Thyroid gland (tissue), 4 donors: Measurements from ENCODE around the gene PSAP.

Experiments
- POLR2A ChIP-seq, 2 donors: fragments of 450-650 bp; IDR thresholded peaks; one replicate each; pipeline ENCODE4 v1.6.1; 2017; ENCODE audit warnings: antibody characterized with exemption in 2 of 2, mild to moderate bottlenecking in 2 of 2, moderate library complexity in 1 of 2
- TF ChIP-seq, protein P1 (sequence below), 6 experiments: fragments of 200-600 bp in 3 of 6; fragments of 450-650 bp in 3 of 6; sonication (generic) in 3 of 6; IDR thresholded peaks; one replicate each; pipeline ENCODE4 v1.5.1; 2016 to 2019; ENCODE audit warnings: antibody characterized with exemption in 6 of 6, mild to moderate bottlenecking in 2 of 6, inconsistent platforms in 1 of 6, moderate library complexity in 1 of 6

GRCh38 chr10:71828702-71829101 lies 22.3 kb downstream of the PSAP start:
- TF ChIP-seq, protein P1, sequence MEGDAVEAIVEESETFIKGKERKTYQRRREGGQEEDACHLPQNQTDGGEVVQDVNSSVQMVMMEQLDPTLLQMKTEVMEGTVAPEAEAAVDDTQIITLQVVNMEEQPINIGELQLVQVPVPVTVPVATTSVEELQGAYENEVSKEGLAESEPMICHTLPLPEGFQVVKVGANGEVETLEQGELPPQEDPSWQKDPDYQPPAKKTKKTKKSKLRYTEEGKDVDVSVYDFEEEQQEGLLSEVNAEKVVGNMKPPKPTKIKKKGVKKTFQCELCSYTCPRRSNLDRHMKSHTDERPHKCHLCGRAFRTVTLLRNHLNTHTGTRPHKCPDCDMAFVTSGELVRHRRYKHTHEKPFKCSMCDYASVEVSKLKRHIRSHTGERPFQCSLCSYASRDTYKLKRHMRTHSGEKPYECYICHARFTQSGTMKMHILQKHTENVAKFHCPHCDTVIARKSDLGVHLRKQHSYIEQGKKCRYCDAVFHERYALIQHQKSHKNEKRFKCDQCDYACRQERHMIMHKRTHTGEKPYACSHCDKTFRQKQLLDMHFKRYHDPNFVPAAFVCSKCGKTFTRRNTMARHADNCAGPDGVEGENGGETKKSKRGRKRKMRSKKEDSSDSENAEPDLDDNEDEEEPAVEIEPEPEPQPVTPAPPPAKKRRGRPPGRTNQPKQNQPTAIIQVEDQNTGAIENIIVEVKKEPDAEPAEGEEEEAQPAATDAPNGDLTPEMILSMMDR (IDR thresholded peaks at IDR 0.05): no peak
- TF ChIP-seq POLR2A (IDR thresholded peaks at IDR 0.05): no peak
